ENCODE results near the gene PRDM8.

- TF ChIP-seq CTCF (IDR thresholded peaks at IDR 0.05) (no peak), JUN (IDR thresholded peaks at IDR 0.05) (no peak), MAX (IDR thresholded peaks at IDR 0.05) (no peak), RCOR1 (IDR thresholded peaks at IDR 0.05; ENCODE audit: low read depth, low read length) (no peak), RFX5 (IDR thresholded peaks at IDR 0.05) (no peak), PBX3 (IDR thresholded peaks at IDR 0.05) (no peak), BHLHE40 (IDR thresholded peaks at IDR 0.05; ENCODE audit: low read depth, low read length) (no peak), CHD2 (IDR thresholded peaks at IDR 0.05; ENCODE audit: low read length, partially characterized antibody) (no peak)
Observed at GRCh38 chr4:80182237-80182866, 15.0 kb upstream of the PRDM8 start.
